Activated naive CD4-positive, alpha-beta T cell treated with anti-CD3 and anti-CD28 coated beads, Interleukin-2, amount 50 U/mL, for 16 hours (primary cell): ENCODE data around the gene DLX6.
A peak's percentile ranks its signal among the peaks of the same experiment; 100 is the strongest.
"Not testable (repeated sequence)": the region's sequence is repeated elsewhere in the genome, so short reads cannot be mapped to it uniquely, and the experiment has no call there.

Experiments used
- DNase-seq: peaks from one replicate; pipeline ENCODE4 v3.0.0-alpha.2; 2020

Gene DLX6

GRCh38 chr7:97024209-97025129 is 19.1 kb downstream of the DLX6 start, which contains the start of gene DLX5:
Gene DLX5, minus strand, starts transcription at chr7:97024831. Its CDS starts 208 bp downstream, at chr7:97024623.
- DNase-seq: no peak

GRCh38 chr7:97025130-97025499 is 19.8 kb downstream of the DLX6 start:
- no peak for DNase-seq

DNA sequence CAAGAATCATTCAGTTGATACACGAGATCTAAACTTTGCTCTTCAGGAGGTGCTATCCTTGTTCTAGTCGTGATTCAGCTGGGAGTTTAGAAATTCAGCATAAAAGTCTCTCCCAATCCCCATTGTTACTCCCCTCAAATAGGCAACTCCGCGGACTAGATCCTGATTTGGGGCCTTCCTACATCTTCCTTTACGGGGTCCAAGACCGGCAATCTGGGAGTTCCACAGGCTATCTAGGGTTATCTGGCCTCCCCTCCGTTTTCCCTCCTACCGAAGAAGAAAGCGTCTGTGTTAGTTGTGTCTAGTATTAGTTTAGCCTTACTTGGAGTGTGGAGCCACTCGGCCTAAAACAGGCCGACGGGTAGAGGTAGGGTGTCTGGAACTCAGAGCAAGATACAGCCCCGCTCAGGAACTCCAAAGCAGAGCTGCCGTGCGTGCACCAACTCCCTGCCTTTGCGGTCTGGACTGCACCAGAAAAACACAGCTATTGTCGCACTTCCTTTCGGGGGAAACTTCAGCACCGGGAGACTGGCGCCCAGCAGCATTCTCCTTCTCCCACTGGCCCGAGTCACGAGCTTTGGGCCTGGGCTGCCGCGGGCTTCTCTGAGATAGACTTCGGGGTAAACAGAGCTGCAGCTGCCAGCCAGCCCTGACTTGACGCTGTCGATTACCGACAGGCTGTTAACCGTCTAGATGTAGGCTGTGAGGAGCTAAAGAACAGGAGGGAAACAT is 20.8 kb downstream of the DLX6 start:
- DNase-seq: no peak

DNA sequence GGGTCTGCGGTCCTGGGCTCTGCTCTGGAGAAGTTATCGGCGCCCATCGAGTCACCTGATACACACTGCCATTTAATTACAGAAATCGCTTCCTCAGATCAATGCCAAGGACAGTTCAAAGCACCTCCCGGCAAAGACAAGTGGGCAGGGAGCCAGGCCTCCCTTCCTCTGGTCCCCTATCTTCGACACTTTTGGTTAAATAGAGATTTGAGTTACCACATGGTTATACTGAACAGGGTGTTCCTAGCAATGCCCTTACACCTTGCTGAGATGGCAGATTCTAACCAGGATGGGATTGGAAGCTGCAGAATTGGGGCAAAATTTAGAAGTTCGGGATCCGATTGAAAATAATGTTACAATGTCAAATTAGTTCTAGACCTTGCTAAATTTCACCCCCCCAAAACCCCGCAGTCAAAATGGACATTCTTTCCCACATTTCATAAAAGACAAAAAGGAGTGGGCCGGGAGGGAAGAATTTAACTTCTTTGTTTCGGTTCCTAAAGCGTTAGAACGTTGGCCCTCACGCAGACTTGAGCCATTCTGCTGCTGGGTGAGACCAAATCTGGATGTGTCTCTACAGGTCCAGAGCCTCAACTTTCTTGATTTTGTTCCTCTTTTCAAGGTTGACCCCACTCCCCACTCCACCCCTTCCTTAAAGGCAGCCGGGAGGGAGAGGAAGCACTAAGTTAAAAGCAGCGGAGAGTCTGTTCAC is 21.5 kb downstream of the DLX6 start:
- no peak for DNase-seq

- DNase-seq: peak; percentile 67
These were observed 22.3 kb downstream of the DLX6 start for GRCh38 chr7:97027427-97028234.

DNA sequence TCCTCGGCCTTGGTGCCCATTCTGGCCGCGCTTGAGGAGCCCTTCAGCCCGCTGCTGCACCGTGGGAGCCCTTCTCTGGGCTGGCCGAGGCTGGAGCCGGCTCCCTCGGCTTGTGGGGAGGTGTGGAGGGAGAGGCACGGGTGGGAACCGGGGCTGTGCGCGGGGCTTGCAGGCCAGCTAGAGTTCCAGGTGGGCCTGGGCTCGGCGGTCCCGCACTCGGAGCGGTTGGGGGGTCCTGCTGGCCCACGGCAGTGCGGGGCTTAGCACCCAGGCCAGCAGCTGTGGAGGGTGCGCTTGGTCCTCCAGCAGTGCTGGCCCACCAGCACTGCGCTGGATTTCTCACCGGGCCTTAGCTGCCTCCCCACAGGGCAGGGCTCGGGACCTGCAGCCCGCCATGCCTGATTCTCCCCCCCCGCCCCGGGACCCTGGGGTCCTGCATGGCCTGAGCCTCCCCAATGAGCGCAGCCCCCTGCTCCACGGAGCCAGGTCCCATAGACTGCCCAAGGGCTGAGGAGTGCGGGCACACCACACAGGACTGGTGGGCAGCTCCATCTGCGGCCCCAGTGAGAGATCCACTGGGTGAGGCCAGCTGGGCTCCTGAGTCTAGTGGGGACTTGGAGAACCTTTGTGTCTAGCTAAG is 29.0 kb downstream of the DLX6 start:
- not testable (repeated sequence) for DNase-seq

DNA sequence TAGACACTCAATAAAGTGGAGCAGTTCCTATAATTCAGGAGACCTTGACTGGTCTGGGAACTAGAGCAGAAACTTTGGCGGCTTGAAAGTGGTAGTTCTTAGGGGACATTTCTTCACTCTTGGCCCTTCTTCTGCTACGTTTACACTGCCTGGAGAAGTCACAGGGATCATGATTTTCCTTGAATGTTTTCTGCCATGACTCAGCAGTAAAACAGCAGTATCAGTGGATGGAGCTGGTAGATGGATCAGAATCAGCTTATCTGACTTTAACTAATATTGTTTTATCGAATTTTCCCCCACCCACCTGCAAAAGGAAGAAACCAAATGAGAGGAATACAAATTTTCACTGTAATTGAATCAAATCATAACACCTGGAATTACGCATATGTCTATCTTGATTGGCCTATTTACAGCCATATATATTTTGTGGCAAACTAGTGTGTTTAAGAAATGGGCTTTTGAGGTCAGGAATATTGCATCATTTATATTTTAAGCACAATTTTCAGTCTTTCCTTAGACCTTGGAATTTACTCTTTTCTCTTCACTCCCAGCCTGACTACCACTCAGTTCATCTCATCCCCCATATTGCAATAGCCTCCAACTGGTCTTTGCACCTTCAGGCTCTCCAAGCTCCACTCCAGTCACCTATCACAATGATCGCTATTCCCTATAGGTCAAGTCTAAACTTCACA is 34.2 kb downstream of the DLX6 start:
- DNase-seq: no peak

DNA sequence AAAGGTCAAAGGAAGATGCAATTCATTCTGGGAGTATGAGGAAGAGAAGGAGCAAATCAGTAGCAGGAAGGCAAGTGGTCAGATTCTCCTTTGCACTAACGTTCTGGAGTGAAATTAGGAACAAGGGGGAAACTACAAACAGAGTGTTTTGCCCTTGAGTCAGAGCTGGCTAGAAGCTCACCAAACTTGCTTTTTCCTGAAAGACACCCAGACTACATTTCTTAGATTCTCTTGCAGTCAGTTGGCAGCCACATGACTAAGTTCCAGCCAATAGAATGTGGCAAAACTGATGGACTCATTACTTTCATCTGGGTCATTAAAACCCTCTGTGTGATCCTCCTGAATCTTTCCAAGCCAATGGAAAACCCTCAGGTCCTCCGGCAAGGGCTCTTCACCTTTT is 37.9 kb downstream of the DLX6 start:
- DNase-seq: no peak
